Measurements from ENCODE around the gene MIDN.

MIDN gene

GRCh38 chr19:1226522-1227303, 21.7 kb upstream of the MIDN start:
- peak overlapping the region; percentile 75 for H2BK5ac ChIP-seq (ENCODE audit: low read length)
- peak overlapping the region; percentile 56 for H2AK5ac ChIP-seq (ENCODE audit: low read depth, low read length)
- WGBS, 2 donors (ENCODE audit: extremely low coverage in 2 of 2, insufficient read length in 2 of 2, insufficient replicate concordance in 1 of 2): no CpG with 5 or more reads among the region's 50 CpGs
- H2BK120ac ChIP-seq (ENCODE audit: low read depth, low read length): no peak overlapping the region
- H2BK15ac ChIP-seq (ENCODE audit: low read length): no peak overlapping the region
- no peak overlapping the region for H3K4me2 ChIP-seq (ENCODE audit: insufficient read depth, low read length, poor library complexity, severe bottlenecking)
- peaks cover 25% of the 10 kb centered on the region for H3K79me1 ChIP-seq (ENCODE audit: low read depth, low read length)
- peak overlapping the region; percentile 38 for H3K14ac ChIP-seq (ENCODE audit: low read length)
- H3K4me3 ChIP-seq (ENCODE audit: low read length in 2 of 2): no peak overlapping the region
- no peak overlapping the region for H3K18ac ChIP-seq (ENCODE audit: low read length)
- H3K27me3 ChIP-seq (ENCODE audit: control insufficient read depth in 3 of 3, insufficient read depth in 3 of 3, low read depth in 1 of 3, low read length in 3 of 3): no peaks in the 10 kb centered on the region
- peak overlapping the region; percentile 82 for H4K8ac ChIP-seq (ENCODE audit: low read depth, low read length)
- H3K27ac ChIP-seq (replicated peaks; ENCODE audit: low read length): no peak overlapping the region
- peaks cover 22 to 75% of the 10 kb centered on the region in 2 donors for H3K36me3 ChIP-seq (replicated peaks in 1 of 2; ENCODE audit: control insufficient read depth in 2 of 2, insufficient read depth in 2 of 2, low read length in 2 of 2)
- no peaks in the 10 kb centered on the region for H3K4me1 ChIP-seq (ENCODE audit: control insufficient read depth in 2 of 2, insufficient read depth in 1 of 2, low read depth in 1 of 2, low read length in 2 of 2)
- no peak for DNase-seq (ENCODE audit: low spot score)
- no peak overlapping the region for H3K4ac ChIP-seq (ENCODE audit: low read length)
- H3K9ac ChIP-seq (ENCODE audit: low read depth, low read length, poor library complexity): no peak overlapping the region
- H4K91ac ChIP-seq (ENCODE audit: low read depth, low read length, poor library complexity): no peak overlapping the region
- H3K9me3 ChIP-seq (replicated peaks in 1 of 2; ENCODE audit: control insufficient read depth in 2 of 2, insufficient read depth in 1 of 2, low read depth in 1 of 2, low read length in 2 of 2): no peaks in the 10 kb centered on the region
- H2AFZ ChIP-seq (ENCODE audit: low read length): no peak overlapping the region
- peak overlapping the region; percentile 91 for H3K23ac ChIP-seq (ENCODE audit: low read depth, low read length, poor library complexity)
- no peak overlapping the region for H2BK12ac ChIP-seq (ENCODE audit: low read length)

- H3K23ac ChIP-seq (ENCODE audit: low read depth, low read length, poor library complexity): peak overlapping the region; percentile 91
- no peak overlapping the region for H3K27ac ChIP-seq (replicated peaks; ENCODE audit: low read length)
- H2BK15ac ChIP-seq (ENCODE audit: low read length): no peak overlapping the region
- no peak overlapping the region for H2BK12ac ChIP-seq (ENCODE audit: low read length)
- H3K4me1 ChIP-seq (ENCODE audit: control insufficient read depth in 2 of 2, insufficient read depth in 1 of 2, low read depth in 1 of 2, low read length in 2 of 2): no peaks in the 10 kb centered on the region
- DNase-seq (ENCODE audit: low spot score): no peak
- no peak overlapping the region for H2AK5ac ChIP-seq (ENCODE audit: low read depth, low read length)
- H3K9ac ChIP-seq (ENCODE audit: low read depth, low read length, poor library complexity): no peak overlapping the region
- H3K4me3 ChIP-seq (ENCODE audit: low read length in 2 of 2): no peak overlapping the region
- H2AFZ ChIP-seq (ENCODE audit: low read length): no peak overlapping the region
- no peak overlapping the region for H3K18ac ChIP-seq (ENCODE audit: low read length)
- no peak overlapping the region for H2BK120ac ChIP-seq (ENCODE audit: low read depth, low read length)
- peak overlapping the region; percentile 75 for H2BK5ac ChIP-seq (ENCODE audit: low read length)
- no peak overlapping the region for H3K4ac ChIP-seq (ENCODE audit: low read length)
- no peak overlapping the region for H3K4me2 ChIP-seq (ENCODE audit: insufficient read depth, low read length, poor library complexity, severe bottlenecking)
- H3K79me1 ChIP-seq (ENCODE audit: low read depth, low read length): peaks cover 29% of the 10 kb centered on the region
- H3K9me3 ChIP-seq (replicated peaks in 1 of 2; ENCODE audit: control insufficient read depth in 2 of 2, insufficient read depth in 1 of 2, low read depth in 1 of 2, low read length in 2 of 2): no peaks in the 10 kb centered on the region
- WGBS, 2 donors (ENCODE audit: extremely low coverage in 2 of 2, insufficient read length in 2 of 2, insufficient replicate concordance in 1 of 2): no CpG with 5 or more reads among the region's 56 CpGs
- H3K36me3 ChIP-seq (replicated peaks in 1 of 2; ENCODE audit: control insufficient read depth in 2 of 2, insufficient read depth in 2 of 2, low read length in 2 of 2): peaks cover 24 to 75% of the 10 kb centered on the region in 2 donors
- no peak overlapping the region for H4K91ac ChIP-seq (ENCODE audit: low read depth, low read length, poor library complexity)
- H3K14ac ChIP-seq (ENCODE audit: low read length): no peak overlapping the region
- no peaks in the 10 kb centered on the region for H3K27me3 ChIP-seq (ENCODE audit: control insufficient read depth in 3 of 3, insufficient read depth in 3 of 3, low read depth in 1 of 3, low read length in 3 of 3)
- no peak overlapping the region for H4K8ac ChIP-seq (ENCODE audit: low read depth, low read length)
Observed at GRCh38 chr19:1227304-1228054, 20.9 kb upstream of the MIDN start.

- Histone ChIP-seq H3K14ac (ENCODE audit: low read length) (no peak overlapping the region), H3K36me3 (replicated peaks in 1 of 2; ENCODE audit: control insufficient read depth in 2 of 2, insufficient read depth in 2 of 2, low read length in 2 of 2) (peaks cover 27 to 75% of the 10 kb centered on the region in 2 donors), H3K18ac (ENCODE audit: low read length) (no peak overlapping the region), H4K8ac (ENCODE audit: low read depth, low read length) (no peak overlapping the region), H3K79me1 (ENCODE audit: low read depth, low read length) (peaks cover 29% of the 10 kb centered on the region), H3K27ac (replicated peaks; ENCODE audit: low read length) (no peak overlapping the region), H4K91ac (ENCODE audit: low read depth, low read length, poor library complexity) (peak overlapping the region; percentile 72), H2AK5ac (ENCODE audit: low read depth, low read length) (no peak overlapping the region), H3K4me1 (ENCODE audit: control insufficient read depth in 2 of 2, insufficient read depth in 1 of 2, low read depth in 1 of 2, low read length in 2 of 2) (no peaks in the 10 kb centered on the region), H2AFZ (ENCODE audit: low read length) (no peak overlapping the region), H2BK5ac (ENCODE audit: low read length) (peak overlapping the region; percentile 5), H3K23ac (ENCODE audit: low read depth, low read length, poor library complexity) (no peak overlapping the region), H3K4me3 (ENCODE audit: low read length in 2 of 2) (no peak overlapping the region), H2BK15ac (ENCODE audit: low read length) (no peak overlapping the region), H3K27me3 (ENCODE audit: control insufficient read depth in 3 of 3, insufficient read depth in 3 of 3, low read depth in 1 of 3, low read length in 3 of 3) (no peaks in the 10 kb centered on the region), H3K9ac (ENCODE audit: low read depth, low read length, poor library complexity) (no peak overlapping the region), H2BK120ac (ENCODE audit: low read depth, low read length) (no peak overlapping the region), H3K4ac (ENCODE audit: low read length) (no peak overlapping the region), H3K9me3 (replicated peaks in 1 of 2; ENCODE audit: control insufficient read depth in 2 of 2, insufficient read depth in 1 of 2, low read depth in 1 of 2, low read length in 2 of 2) (no peaks in the 10 kb centered on the region), H3K4me2 (ENCODE audit: insufficient read depth, low read length, poor library complexity, severe bottlenecking) (no peak overlapping the region), H2BK12ac (ENCODE audit: low read length) (no peak overlapping the region)
- DNase-seq (ENCODE audit: low spot score): no peak
- WGBS, 2 donors (ENCODE audit: extremely low coverage in 2 of 2, insufficient read length in 2 of 2, insufficient replicate concordance in 1 of 2): no CpG with 5 or more reads among the region's 100 CpGs
Observed at GRCh38 chr19:1228161-1228957, 20.0 kb upstream of the MIDN start.

Data from neuronal stem cell (in vitro differentiated cells).